Vagina (tissue), 2 donors: ENCODE data around the gene FGD4. TPM values are rescaled to one million over a fixed set of nuclear protein-coding genes. Genes with fewer than 3 reads are reported as not detected.
"Not testable (repeated sequence)": the region's sequence is repeated elsewhere in the genome, so short reads cannot be mapped to it uniquely, and the experiment has no call there.

Source experiments
- DNase-seq, 2 donors: peaks; one replicate each; pipeline ENCODE4 v3.0.0-alpha.2; 2017; ENCODE audit errors: extremely low spot score in 2 of 2
- H3K27ac ChIP-seq: fragments of 200-600 bp; sonication (generic); one replicate; pipeline ENCODE4 v1.5.1; 2019
- H3K27me3 ChIP-seq: fragments of 200-600 bp; sonication (generic); one replicate; pipeline ENCODE4 v1.5.1; 2019
- H3K36me3 ChIP-seq, 2 donors: fragments of 200-600 bp; sonication (generic); one replicate each; pipeline ENCODE4 v1.5.1; 2017 to 2019
- H3K4me1 ChIP-seq: fragments of 200-600 bp; sonication (generic); one replicate; pipeline ENCODE4 v1.5.1; 2019
- H3K4me3 ChIP-seq, 2 donors: fragments of 200-600 bp; sonication (generic); 1 replicate in 1 of 2; 2 replicates in 1 of 2; pipeline ENCODE4 v1.5.1; 2016 to 2019
- H3K9me3 ChIP-seq: fragments of 200-600 bp; sonication (generic); one replicate; pipeline ENCODE4 v1.5.1; 2019
- POLR2A ChIP-seq, 2 donors: fragments of 450-650 bp; IDR thresholded peaks; one replicate each; pipeline ENCODE4 v1.6.1; 2017; ENCODE audit warnings: antibody characterized with exemption in 2 of 2, mild to moderate bottlenecking in 2 of 2, moderate library complexity in 2 of 2
- POLR2AphosphoS5 ChIP-seq, 2 donors: sonication (generic); formaldehyde crosslinking; IDR thresholded peaks; one replicate each; pipeline ENCODE4 v1.9.0; 2017; ENCODE audit warnings: antibody characterized with exemption in 2 of 2, mild to moderate bottlenecking in 2 of 2, low read depth in 1 of 2; ENCODE audit not compliant: insufficient read depth in 1 of 2
- intact Hi-C: fragments of 100-400 bp; cut with DNase I; formaldehyde crosslinking; loops from one replicate; pipeline ENCODE4 v1.15.1; 2023
- total RNA-seq: library from RNA; depleted of rRNA; stranded (reverse); fragments of >200 nt; gene quantifications from one replicate; pipeline ENCODE4 v1.2.3, GENCODE V29; 2016
- TF ChIP-seq, protein P1 (sequence below), 3 experiments: fragments of 450-650 bp in 2 of 3; fragments of 200-600 bp in 1 of 3; sonication (generic) in 1 of 3; IDR thresholded peaks; one replicate each; pipeline ENCODE4 v1.5.1; 2017 to 2019; ENCODE audit warnings: antibody characterized with exemption in 3 of 3, mild to moderate bottlenecking in 2 of 3, moderate library complexity in 2 of 3

FGD4 gene
- total RNA-seq, 1 donor from 2014 or later = 38.3 TPM

DNA sequence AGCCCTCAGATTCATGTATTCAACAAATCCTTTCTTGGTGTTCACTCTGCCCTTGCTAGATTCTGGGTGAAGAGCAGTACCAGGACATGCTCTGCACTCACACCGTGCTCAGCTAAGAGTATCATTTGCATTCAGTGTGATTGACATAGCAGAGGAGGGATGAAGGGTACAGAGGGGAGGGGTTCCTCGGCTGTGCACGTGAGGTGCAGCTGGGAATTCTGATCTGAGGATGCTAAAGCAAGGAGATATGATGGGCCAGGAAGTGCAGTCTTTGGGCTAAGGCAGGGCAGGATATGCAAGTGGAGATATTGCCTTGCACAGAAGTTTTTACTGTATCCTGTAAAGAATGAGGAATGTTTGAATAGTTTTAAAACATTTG, 108.6 kb downstream of the FGD4 start:
- Histone ChIP-seq H3K4me3 (no peak overlapping the region), H3K36me3 (no peaks in the 10 kb centered on the region), H3K27ac (no peak overlapping the region), H3K27me3 (no peaks in the 10 kb centered on the region), H3K4me1 (peaks cover 24% of the 10 kb centered on the region), H3K9me3 (no peaks in the 10 kb centered on the region)
- TF ChIP-seq, protein P1, sequence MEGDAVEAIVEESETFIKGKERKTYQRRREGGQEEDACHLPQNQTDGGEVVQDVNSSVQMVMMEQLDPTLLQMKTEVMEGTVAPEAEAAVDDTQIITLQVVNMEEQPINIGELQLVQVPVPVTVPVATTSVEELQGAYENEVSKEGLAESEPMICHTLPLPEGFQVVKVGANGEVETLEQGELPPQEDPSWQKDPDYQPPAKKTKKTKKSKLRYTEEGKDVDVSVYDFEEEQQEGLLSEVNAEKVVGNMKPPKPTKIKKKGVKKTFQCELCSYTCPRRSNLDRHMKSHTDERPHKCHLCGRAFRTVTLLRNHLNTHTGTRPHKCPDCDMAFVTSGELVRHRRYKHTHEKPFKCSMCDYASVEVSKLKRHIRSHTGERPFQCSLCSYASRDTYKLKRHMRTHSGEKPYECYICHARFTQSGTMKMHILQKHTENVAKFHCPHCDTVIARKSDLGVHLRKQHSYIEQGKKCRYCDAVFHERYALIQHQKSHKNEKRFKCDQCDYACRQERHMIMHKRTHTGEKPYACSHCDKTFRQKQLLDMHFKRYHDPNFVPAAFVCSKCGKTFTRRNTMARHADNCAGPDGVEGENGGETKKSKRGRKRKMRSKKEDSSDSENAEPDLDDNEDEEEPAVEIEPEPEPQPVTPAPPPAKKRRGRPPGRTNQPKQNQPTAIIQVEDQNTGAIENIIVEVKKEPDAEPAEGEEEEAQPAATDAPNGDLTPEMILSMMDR (IDR thresholded peaks at IDR 0.05) = no peak
- TF ChIP-seq POLR2AphosphoS5 (IDR thresholded peaks at IDR 0.05; ENCODE audit: insufficient read depth in 1 of 2, low read depth in 1 of 2) = no peak
- TF ChIP-seq POLR2A (IDR thresholded peaks at IDR 0.05) = no peak
- no peak for DNase-seq
- intact Hi-C loops = no loop called here

DNA sequence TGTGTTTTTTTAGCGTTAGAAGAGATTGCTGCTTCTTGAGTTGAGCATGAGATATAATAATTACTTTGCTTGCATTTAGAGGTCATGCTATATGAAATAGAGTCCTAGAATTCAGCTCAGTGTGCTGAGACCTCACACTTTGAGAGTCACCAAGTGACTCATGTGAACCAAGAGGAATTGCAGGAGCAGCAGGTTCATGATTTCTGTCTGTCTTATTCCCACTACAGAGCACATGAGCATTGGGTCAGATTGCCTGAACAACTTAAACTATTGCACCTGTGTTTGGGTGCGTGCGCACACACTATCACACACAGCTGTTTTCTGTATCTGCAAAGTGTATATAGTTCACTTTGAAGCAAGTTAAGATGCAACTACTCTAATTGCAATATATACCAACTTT, 109.3 kb downstream of the FGD4 start:
- TF ChIP-seq POLR2A (IDR thresholded peaks at IDR 0.05) = no peak
- no peak for TF ChIP-seq POLR2AphosphoS5 (IDR thresholded peaks at IDR 0.05; ENCODE audit: insufficient read depth in 1 of 2, low read depth in 1 of 2)
- TF ChIP-seq, protein P1 (IDR thresholded peaks at IDR 0.05) = no peak
- no peaks in the 10 kb centered on the region for H3K36me3 ChIP-seq
- H3K27ac ChIP-seq = no peak overlapping the region
- no peaks in the 10 kb centered on the region for H3K27me3 ChIP-seq
- H3K4me3 ChIP-seq = no peak overlapping the region
- no peak for DNase-seq
- intact Hi-C loops = no loop called here
- H3K9me3 ChIP-seq = no peaks in the 10 kb centered on the region
- peaks cover 17% of the 10 kb centered on the region for H3K4me1 ChIP-seq

DNA sequence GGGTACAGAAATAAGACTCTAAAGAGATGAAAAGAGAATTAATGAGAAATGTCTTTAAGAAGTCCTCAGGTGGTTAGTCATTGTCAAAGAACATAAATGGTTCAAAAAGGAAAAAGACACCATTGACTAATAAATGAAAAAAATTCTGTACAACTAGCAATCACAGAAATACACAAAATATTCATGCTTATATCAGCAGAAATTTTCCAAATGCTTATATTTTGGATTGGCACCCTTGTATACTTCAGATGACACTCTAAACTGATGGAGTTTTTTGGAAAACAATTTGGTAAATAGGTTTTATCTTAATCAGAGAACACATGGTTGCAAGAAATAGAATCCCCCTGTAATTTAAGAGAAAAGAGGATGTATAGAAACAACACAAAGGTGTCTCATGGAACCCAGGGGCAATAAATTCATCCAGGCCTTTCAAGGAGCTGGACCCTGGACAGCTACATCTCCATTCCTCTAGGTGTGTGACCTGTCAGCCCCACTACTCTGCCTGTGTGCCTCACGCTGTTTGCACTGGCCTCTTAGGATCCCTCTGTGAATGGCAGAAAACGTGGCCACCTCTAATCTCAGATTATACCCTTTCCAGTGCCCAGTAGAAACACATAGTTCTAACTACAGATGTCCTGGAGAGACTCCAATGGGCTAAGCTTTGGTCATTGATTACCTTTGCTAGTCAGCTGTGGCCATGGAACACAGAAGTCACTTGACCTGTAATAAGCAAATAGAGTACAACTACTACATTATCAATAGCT, 110.2 kb downstream of the FGD4 start:
- no peak for DNase-seq
- Histone ChIP-seq H3K36me3 (no peaks in the 10 kb centered on the region), H3K9me3 (no peaks in the 10 kb centered on the region), H3K4me3 (no peak overlapping the region), H3K27me3 (no peaks in the 10 kb centered on the region), H3K27ac (no peak overlapping the region), H3K4me1 (peaks cover 8% of the 10 kb centered on the region)
- TF ChIP-seq, protein P1 (IDR thresholded peaks at IDR 0.05) = no peak
- TF ChIP-seq POLR2A (IDR thresholded peaks at IDR 0.05) (no peak), POLR2AphosphoS5 (IDR thresholded peaks at IDR 0.05; ENCODE audit: insufficient read depth in 1 of 2, low read depth in 1 of 2) (no peak)
- intact Hi-C loops = no loop called here

DNA sequence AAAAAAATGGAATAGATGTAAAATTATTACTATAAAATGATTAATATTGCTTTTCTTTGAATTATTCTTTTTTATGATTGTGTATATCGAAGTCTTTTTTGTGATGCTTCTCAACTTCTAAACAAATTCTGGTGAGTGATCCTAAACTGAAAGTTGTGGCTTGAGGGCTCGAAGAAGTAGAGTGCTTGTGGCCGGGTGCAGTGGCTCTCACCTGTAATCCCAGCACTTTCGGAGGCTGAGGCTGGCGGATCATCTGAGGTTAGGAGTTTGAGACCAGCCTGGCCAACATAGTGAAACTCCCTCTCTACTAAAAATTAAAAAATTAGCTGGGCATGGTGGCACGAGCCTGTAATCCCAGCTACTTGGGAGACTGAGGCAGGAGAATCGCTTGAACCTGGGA, 112.6 kb downstream of the FGD4 start:
- H3K36me3 ChIP-seq, H3K27ac ChIP-seq, H3K4me1 ChIP-seq, DNase-seq, H3K4me3 ChIP-seq, H3K27me3 ChIP-seq, H3K9me3 ChIP-seq, intact Hi-C loops: not testable (repeated sequence)

DNA sequence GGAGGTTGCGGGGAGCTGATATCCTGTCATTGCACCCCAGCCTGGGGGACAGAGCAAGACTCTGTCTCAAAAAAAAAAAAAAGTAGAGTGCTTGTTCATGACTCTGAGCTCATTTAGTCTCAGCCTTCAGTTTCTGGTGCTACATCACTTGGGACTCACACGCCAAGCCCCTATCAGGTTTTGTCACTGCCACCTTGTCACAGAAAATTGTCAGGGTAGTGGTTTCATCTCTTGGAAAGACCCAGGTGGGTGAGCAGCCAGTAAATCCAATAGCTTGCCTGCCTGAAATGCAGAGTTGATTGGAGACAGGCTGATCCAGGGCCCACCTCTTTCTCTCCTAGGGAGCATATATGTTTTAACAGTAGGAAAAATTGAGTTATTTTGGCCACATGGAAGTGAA, 113.0 kb downstream of the FGD4 start:
- TF ChIP-seq POLR2AphosphoS5 (IDR thresholded peaks at IDR 0.05; ENCODE audit: insufficient read depth in 1 of 2, low read depth in 1 of 2) = no peak
- TF ChIP-seq, protein P1 (IDR thresholded peaks at IDR 0.05) = no peak
- TF ChIP-seq POLR2A (IDR thresholded peaks at IDR 0.05) = no peak
- Histone ChIP-seq H3K9me3 (no peaks in the 10 kb centered on the region), H3K27ac (no peak overlapping the region)

More for the DNA sequence above, 113.0 kb downstream of the FGD4 start:
- no peak for DNase-seq
- H3K4me1 ChIP-seq = no peaks in the 10 kb centered on the region
- intact Hi-C loops = no loop called here
- no peaks in the 10 kb centered on the region for H3K27me3 ChIP-seq
- no peak overlapping the region for H3K4me3 ChIP-seq
- no peaks in the 10 kb centered on the region for H3K36me3 ChIP-seq
